ENCODE measurements around the gene RNF26. TPM values are rescaled to one million over a fixed set of nuclear protein-coding genes. Genes with fewer than 3 reads are reported as not detected.
"Not testable (repeated sequence)": the region's sequence is repeated elsewhere in the genome, so short reads cannot be mapped to it uniquely, and the experiment has no call there.

The RNF26 gene
- total RNA-seq, 1 experiment from 2014 or later, result 90.6 TPM

DNA sequence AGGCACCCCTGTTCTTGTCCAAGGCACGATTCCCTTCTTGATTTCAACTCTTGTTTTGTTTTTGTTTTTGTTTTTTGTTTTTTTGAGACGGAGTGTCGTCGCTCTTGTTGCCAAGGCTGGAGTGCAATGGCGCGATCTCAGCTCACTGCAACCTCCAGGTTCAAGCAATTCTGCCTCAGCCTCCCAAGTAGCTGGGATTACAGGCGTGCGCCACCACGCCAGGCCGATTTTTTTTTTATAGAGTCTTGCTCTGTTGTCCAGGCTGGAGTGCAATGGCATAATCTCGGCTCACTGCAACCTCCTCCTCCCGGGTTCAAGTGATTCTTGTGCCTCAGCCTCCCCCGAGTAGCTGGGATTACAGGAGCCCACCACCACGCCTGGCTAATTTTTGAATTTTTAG, 48.2 kb downstream of the RNF26 start:
- ATAC-seq; H3K36me3 Mint-ChIP-seq; H3K27ac Mint-ChIP-seq; POLR2A ChIA-PET; DNase-seq (ENCODE audit: low spot score); H3K4me3 Mint-ChIP-seq; H3K9me3 Mint-ChIP-seq: not testable (repeated sequence)
- Mint-ChIP-seq H3K27me3 (ENCODE audit: low read depth) (peaks cover 20% of the 10 kb centered on the region), H3K4me1 (peaks cover 31% of the 10 kb centered on the region)
- CTCF ChIA-PET, result interaction anchor here (0.9 to 12.9 kb wide), 8 partner anchors 9 to 229 kb away, joined by 3 to 262 read pairs (median 11); partner anchors contain the start of genes C1QTNF5, MFRP and THY1

- ATAC-seq (no peak), DNase-seq (ENCODE audit: low spot score) (no peak)
- Mint-ChIP-seq H3K36me3 (no peaks in the 10 kb centered on the region), H3K9me3 (no peaks in the 10 kb centered on the region), H3K4me3 (no peak overlapping the region), H3K27ac (no peak overlapping the region), H3K4me1 (peaks cover 13% of the 10 kb centered on the region), H3K27me3 (ENCODE audit: low read depth) (peaks cover 17% of the 10 kb centered on the region)
- ChIA-PET POLR2A (no interaction called here), CTCF (interaction anchor here (1.3 to 12.9 kb wide), 5 partner anchors 10 to 90 kb away, joined by 3 to 262 read pairs (median 54); partner anchors contain the start of genes C1QTNF5 and MFRP)
- no peak for TF ChIP-seq MLX (CRISPR knock-in tag; IDR thresholded peaks at IDR 0.05)
These were observed 50.0 kb downstream of the RNF26 start for GRCh38 chr11:119384332-119384731.

Small RNA genes lying within 50 kb of the gene (microRNA-seq; reads per million reads assigned to microRNA genes)
- not detected for gene MIR6756 (ENCODE audit: borderline number of aligned reads)

Other genes starting within 250 kb of the RNF26 start
- gene HMBS, start 249.6 kb upstream of the RNF26 start, total RNA-seq (2021), result 55.4 to 64.4 TPM (median 62.3 TPM) in 3 replicates
- 59.6 to 64.6 TPM (median 63.5 TPM) in 3 replicates for gene DPAGT1, start 232.7 kb upstream of the RNF26 start, total RNA-seq (2021)
- gene C2CD2L, start 227.2 kb upstream of the RNF26 start, total RNA-seq (2021), result 3.4 to 6.4 TPM (median 4.4 TPM) in 3 replicates
- gene HINFP, start 212.9 kb upstream of the RNF26 start, total RNA-seq (2021), result 34.0 to 37.1 TPM (median 35.4 TPM) in 3 replicates
- gene ABCG4, start 185.5 kb upstream of the RNF26 start, total RNA-seq (2021), result 1.9 to 4.4 TPM (median 2.1 TPM) in 3 replicates
- 19.9 to 23.2 TPM (median 20.8 TPM) in 3 replicates for gene NLRX1, start 165.8 kb upstream of the RNF26 start, total RNA-seq (2021)
- 0.32 to 0.59 TPM in 2 of 3 replicates, not detected in the other for gene NHERF4, start 149.1 kb upstream of the RNF26 start, total RNA-seq (2021)
- gene CBL, start 128.2 kb upstream of the RNF26 start, total RNA-seq (2021), result 45.6 to 47.9 TPM (median 46.7 TPM) in 3 replicates
- gene MCAM, start 17.4 kb upstream of the RNF26 start, total RNA-seq (2021), result 20.7 to 26.4 TPM (median 22.1 TPM) in 3 replicates
- gene C1QTNF5, start 6.4 kb downstream of the RNF26 start, total RNA-seq (2021), result 2.0 to 3.0 TPM (median 2.2 TPM) in 3 replicates
- gene MFRP, start 12.2 kb downstream of the RNF26 start, total RNA-seq (2021), result not detected in 3 replicates
- gene USP2, start 47.2 kb downstream of the RNF26 start, total RNA-seq (2021), result 7.3 to 8.2 TPM (median 8.0 TPM) in 3 replicates
- 325 to 376 TPM (median 365 TPM) in 3 replicates for gene THY1, start 88.6 kb downstream of the RNF26 start, total RNA-seq (2021)